HG03196 (cell line): Measurements from ENCODE around the gene NOD1.
"Not testable (repeated sequence)": the region's sequence is repeated elsewhere in the genome, so short reads cannot be mapped to it uniquely, and the experiment has no call there.

Experiments used
- ATAC-seq: cut with Tn5 transposase; IDR thresholded peaks from one replicate; pipeline ENCODE4 v1.9.1; 2021; ENCODE audit not compliant: unreplicated experiment

The NOD1 gene

DNA sequence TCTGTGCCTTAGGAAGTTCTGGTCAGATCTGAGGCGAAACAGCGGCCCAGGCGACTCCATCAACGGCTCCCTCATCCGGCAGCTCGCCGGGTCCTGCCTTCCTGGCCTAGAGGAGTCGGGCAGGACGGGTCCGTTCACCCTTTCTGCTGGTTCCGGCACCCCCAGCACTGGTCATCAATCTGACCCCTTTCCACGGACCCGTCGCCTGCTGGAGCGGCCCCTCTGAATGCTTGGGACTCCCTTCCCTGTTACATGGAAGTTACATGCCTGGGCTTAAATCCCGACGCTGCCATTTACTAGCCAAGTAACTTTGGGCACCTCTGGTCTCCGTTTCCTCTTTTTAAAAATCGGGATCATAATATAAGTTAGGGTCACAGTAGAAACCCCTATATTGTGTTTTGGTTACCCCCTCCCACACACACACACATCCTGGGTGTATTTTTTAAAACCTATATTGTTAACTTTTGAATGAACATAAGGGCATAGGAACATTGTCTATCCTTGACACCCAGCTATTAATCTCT is 26.7 kb upstream of the NOD1 start:
- ATAC-seq: peak; percentile 16

- ATAC-seq: peak; percentile 98
These were observed 26.0 kb upstream of the NOD1 start, which contains the start of gene GGCT for GRCh38 chr7:30504301-30505173. Gene GGCT (minus strand): TSS chr7:30504829. CDS start chr7:30504709, 120 bp downstream.

- no peak for ATAC-seq
These were observed 25.0 kb upstream of the NOD1 start for GRCh38 chr7:30503274-30504212.

- no peak for ATAC-seq
These were observed 24.1 kb upstream of the NOD1 start for GRCh38 chr7:30502470-30503251.

- ATAC-seq: no peak
These were observed 22.7 kb upstream of the NOD1 start for GRCh38 chr7:30501264-30501663.

- ATAC-seq: no peak
These were observed 14.6 kb upstream of the NOD1 start for GRCh38 chr7:30493228-30493627.

GRCh38 chr7:30491417-30491816 is 12.8 kb upstream of the NOD1 start:
- no peak for ATAC-seq

DNA sequence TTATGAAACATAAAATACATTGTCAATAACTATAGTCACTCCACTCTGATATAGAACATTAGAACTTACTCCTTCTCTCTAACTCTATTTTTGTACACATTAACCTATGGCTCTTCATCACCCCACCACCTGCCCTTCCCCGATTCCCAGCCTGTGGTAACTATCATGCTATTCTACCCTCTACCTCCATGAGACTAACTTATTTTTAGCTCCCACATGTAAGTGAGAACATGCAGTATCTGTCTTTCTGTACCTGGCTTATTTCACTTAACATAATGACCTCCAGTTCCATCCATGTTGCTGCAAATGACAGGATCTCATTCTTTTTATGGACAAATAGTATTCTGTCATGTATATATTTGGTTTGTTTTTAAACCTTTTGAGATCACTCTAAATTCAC is 8.8 kb upstream of the NOD1 start:
- ATAC-seq: no peak

GRCh38 chr7:30485667-30486066 is 7.1 kb upstream of the NOD1 start:
- no peak for ATAC-seq

GRCh38 chr7:30481416-30481815 is 2.8 kb upstream of the NOD1 start:
- not testable (repeated sequence) for ATAC-seq

DNA sequence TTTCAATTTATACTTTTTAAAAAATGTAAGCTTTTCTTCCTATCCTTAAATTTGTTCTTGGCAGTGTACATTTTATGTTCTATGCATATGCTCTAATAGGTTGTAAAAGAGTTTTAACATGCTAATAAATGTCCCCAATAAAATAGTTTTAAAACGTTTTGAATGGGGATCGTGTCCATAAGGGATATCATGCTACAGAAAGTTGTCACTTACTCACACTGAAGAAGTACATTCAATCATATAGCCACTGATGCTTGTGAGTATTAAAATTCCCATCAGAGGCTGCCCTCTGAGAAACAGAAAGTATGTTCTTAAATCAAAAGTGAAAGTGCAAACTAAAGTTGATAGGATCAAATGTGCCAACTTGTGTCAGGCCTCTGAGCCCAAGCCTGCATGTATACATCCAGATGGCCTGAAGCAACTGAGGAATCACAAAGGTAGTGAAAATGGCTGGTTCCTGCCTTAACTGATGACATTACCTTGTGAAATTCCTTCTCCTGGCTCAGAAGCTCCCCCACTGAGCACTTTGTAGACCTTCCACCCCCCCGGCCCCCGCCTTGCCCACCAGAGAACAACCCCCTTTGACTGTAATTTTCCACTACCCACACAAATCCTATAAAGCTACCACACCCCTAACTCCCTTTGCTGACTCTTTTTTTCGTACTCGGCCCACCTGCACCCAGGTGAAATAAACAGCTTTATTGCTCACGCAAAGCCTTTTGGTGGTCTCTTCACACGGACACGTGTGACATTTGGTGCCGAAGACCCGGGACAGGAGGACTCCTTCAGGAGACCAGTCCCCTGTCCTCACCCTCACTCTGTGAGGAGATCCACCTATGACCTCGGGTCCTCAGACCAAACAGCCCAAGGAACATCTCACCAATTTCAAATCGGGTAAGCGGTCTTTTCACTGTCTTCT is 877 bp upstream of the NOD1 start:
- ATAC-seq: no peak

DNA sequence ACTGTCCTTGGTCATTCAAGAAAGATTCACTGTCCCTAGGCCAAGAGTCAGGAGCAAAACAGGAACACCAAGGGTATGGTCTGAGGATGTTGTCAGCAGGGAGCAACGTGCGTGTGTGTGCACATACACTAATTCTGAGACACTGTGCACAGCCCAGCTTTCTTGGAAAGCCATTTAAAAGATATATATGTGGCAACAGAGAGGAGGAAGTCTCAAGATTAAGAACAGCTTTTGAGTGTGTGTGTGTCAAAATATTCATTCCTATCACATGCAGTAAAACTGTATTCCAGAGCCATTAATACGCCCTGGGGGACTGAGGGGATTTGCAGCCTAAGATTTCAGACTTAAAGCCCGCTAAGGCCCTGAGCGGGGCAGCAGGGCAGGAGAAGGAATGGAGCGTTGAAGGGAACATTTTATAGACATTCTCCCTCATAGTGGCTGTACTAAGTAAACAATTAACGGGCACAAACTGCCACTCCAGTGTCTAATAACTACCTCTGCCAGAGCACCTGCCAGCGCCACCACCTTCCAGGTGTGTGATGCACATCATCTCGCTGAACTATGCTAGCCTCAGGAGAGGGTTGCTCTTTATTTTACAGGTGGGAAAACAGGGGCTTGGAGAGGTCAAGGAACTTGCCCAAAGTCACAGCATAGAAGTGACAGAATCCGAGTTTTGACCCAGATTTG is 2.0 kb downstream of the NOD1 start:
- no peak for ATAC-seq

- ATAC-seq: no peak
These were observed 3.0 kb downstream of the NOD1 start for GRCh38 chr7:30475580-30475979.

GRCh38 chr7:30474893-30475292 is 3.7 kb downstream of the NOD1 start:
- ATAC-seq: no peak

GRCh38 chr7:30474485-30474884 is 4.1 kb downstream of the NOD1 start:
- ATAC-seq: no peak

- ATAC-seq: no peak
These were observed 4.7 kb downstream of the NOD1 start for GRCh38 chr7:30473903-30474302.

- ATAC-seq: no peak
These were observed 5.5 kb downstream of the NOD1 start for GRCh38 chr7:30472784-30473775.
